Smooth muscle cell of the brain vasculature (primary cell): ENCODE measurements around the gene UBFD1.
"Not testable (repeated sequence)": the region's sequence is repeated elsewhere in the genome, so short reads cannot be mapped to it uniquely, and the experiment has no call there.

Experiments
- DNase-seq: peaks from one replicate; pipeline ENCODE4 v3.0.0-alpha.2; 2012; ENCODE audit warnings: low read depth, low spot score

UBFD1 gene

GRCh38 chr16:23556881-23557778, at the start of gene UBFD1, which contains the start of gene EARS2:
Gene UBFD1 (plus strand): TSS chr16:23557727. CDS start chr16:23557743, 16 bp downstream.
Gene EARS2 (minus strand): TSS chr16:23557350. CDS start chr16:23557343, 7 bp downstream.
- peak; percentile 90 for DNase-seq

- no peak for DNase-seq
Observed at GRCh38 chr16:23508589-23509440, 48.7 kb upstream of the UBFD1 start.

- no peak for DNase-seq
Observed at GRCh38 chr16:23509441-23509754, 48.1 kb upstream of the UBFD1 start.

GRCh38 chr16:23509782-23510163, 47.8 kb upstream of the UBFD1 start:
- DNase-seq: no peak

GRCh38 chr16:23510164-23510914, 47.2 kb upstream of the UBFD1 start, which contains the start of gene GGA2:
Gene GGA2 (minus strand): TSS chr16:23510494. CDS start chr16:23510411, 83 bp downstream.
- DNase-seq: peak; percentile 54

GRCh38 chr16:23510915-23511270, 46.6 kb upstream of the UBFD1 start:
- not testable (repeated sequence) for DNase-seq

- DNase-seq: no peak
Observed at GRCh38 chr16:23511731-23512130, 45.8 kb upstream of the UBFD1 start.

- DNase-seq: no peak
Observed at GRCh38 chr16:23512168-23512695, 45.3 kb upstream of the UBFD1 start.

GRCh38 chr16:23514381-23515152, 43.0 kb upstream of the UBFD1 start:
- no peak for DNase-seq

GRCh38 chr16:23515881-23516280, 41.6 kb upstream of the UBFD1 start:
- no peak for DNase-seq

- DNase-seq: no peak
Observed at GRCh38 chr16:23516366-23517137, 41.0 kb upstream of the UBFD1 start.

GRCh38 chr16:23518435-23518891, 39.1 kb upstream of the UBFD1 start:
- DNase-seq: no peak

- no peak for DNase-seq
Observed at GRCh38 chr16:23519282-23519681, 38.2 kb upstream of the UBFD1 start.

GRCh38 chr16:23520500-23520899, 37.0 kb upstream of the UBFD1 start:
- no peak for DNase-seq

GRCh38 chr16:23521037-23521743, 36.3 kb upstream of the UBFD1 start:
- DNase-seq: no peak

- DNase-seq: no peak
Observed at GRCh38 chr16:23521965-23522364, 35.6 kb upstream of the UBFD1 start.

- no peak for DNase-seq
Observed at GRCh38 chr16:23523321-23523720, 34.2 kb upstream of the UBFD1 start.

GRCh38 chr16:23523876-23524385, 33.6 kb upstream of the UBFD1 start:
- DNase-seq: no peak

GRCh38 chr16:23524886-23525285, 32.6 kb upstream of the UBFD1 start:
- DNase-seq: no peak
